NT2/D1 (cell line): Measurements from ENCODE around the gene BRD9.
"Not testable (repeated sequence)": the region's sequence is repeated elsewhere in the genome, so short reads cannot be mapped to it uniquely, and the experiment has no call there.

Experiments
- DNase-seq: peaks from one replicate; pipeline ENCODE4 v3.0.0-alpha.2; 2011; ENCODE audit warnings: low read depth, low spot score
- H3K27me3 ChIP-seq: 2 replicates; pipeline ENCODE4 v1.6.0; 2011; ENCODE audit warnings: mild to moderate bottlenecking; ENCODE audit not compliant: insufficient read length, insufficient read depth
- H3K36me3 ChIP-seq: 2 replicates; pipeline ENCODE4 v1.6.1; 2011; ENCODE audit warnings: mild to moderate bottlenecking, low read length, mixed read lengths; ENCODE audit not compliant: insufficient read depth, insufficient read length
- H3K4me1 ChIP-seq: 2 replicates; pipeline ENCODE4 v1.5.1; 2011; ENCODE audit not compliant: insufficient read depth, insufficient read length
- H3K4me3 ChIP-seq: 2 replicates; pipeline ENCODE4 v1.5.1; 2011; ENCODE audit warnings: low read depth; ENCODE audit not compliant: insufficient read length
- H3K9ac ChIP-seq: 2 replicates; pipeline ENCODE4 v1.6.0; 2011; ENCODE audit warnings: low read depth; ENCODE audit not compliant: insufficient read length
- H3K9me3 ChIP-seq: 2 replicates; pipeline ENCODE4 v1.5.1; 2011; ENCODE audit warnings: mild to moderate bottlenecking, low read length; ENCODE audit not compliant: insufficient read depth
- SUZ12 ChIP-seq: IDR thresholded peaks from 2 replicates; pipeline ENCODE4 v1.6.1; 2011; ENCODE audit not compliant: insufficient read length, insufficient read depth; ENCODE audit errors: extremely low read depth
- YY1 ChIP-seq: IDR thresholded peaks from 2 replicates; pipeline ENCODE4 v1.6.1; 2011; ENCODE audit not compliant: insufficient read length, insufficient read depth
- ZNF274 ChIP-seq: IDR thresholded peaks from 2 replicates; pipeline ENCODE4 v1.6.1; 2011; ENCODE audit warnings: mild to moderate bottlenecking, low read depth, low read length

The BRD9 gene

GRCh38 chr5:933251-933861 lies 40.8 kb upstream of the BRD9 start:
- Histone ChIP-seq H3K36me3 (peaks cover 3% of the 10 kb centered on the region), H3K9ac (no peak overlapping the region), H3K4me1 (no peaks in the 10 kb centered on the region), H3K4me3 (no peak overlapping the region), H3K9me3 (peaks cover 8% of the 10 kb centered on the region; the same call in 1 of the 2 replicates), H3K27me3 (no peaks in the 10 kb centered on the region)
- no peak for DNase-seq
- TF ChIP-seq YY1: no peak
- TF ChIP-seq ZNF274: no peak
- TF ChIP-seq SUZ12: no peak

- Histone ChIP-seq H3K27me3 (no peaks in the 10 kb centered on the region), H3K9me3 (peaks cover 8% of the 10 kb centered on the region; the same call in 1 of the 2 replicates), H3K9ac (no peak overlapping the region), H3K36me3 (peaks cover 5% of the 10 kb centered on the region), H3K4me3 (no peak overlapping the region), H3K4me1 (no peaks in the 10 kb centered on the region)
- no peak for DNase-seq
- TF ChIP-seq YY1: no peak
- TF ChIP-seq ZNF274: no peak
- TF ChIP-seq SUZ12: no peak
These were observed 40.1 kb upstream of the BRD9 start for GRCh38 chr5:932628-933250.

- Histone ChIP-seq H3K27me3 (no peaks in the 10 kb centered on the region), H3K9ac (no peak overlapping the region), H3K36me3 (peaks cover 10% of the 10 kb centered on the region), H3K4me3 (no peak overlapping the region), H3K9me3 (peaks cover 8% of the 10 kb centered on the region; the same call in 1 of the 2 replicates), H3K4me1 (no peaks in the 10 kb centered on the region)
- no peak for TF ChIP-seq YY1
- TF ChIP-seq SUZ12: no peak
- no peak for TF ChIP-seq ZNF274
- no peak for DNase-seq
These were observed 39.6 kb upstream of the BRD9 start for GRCh38 chr5:932151-932627.

- H3K4me1 ChIP-seq: no peaks in the 10 kb centered on the region
- peaks cover 8% of the 10 kb centered on the region; the same call in 1 of the 2 replicates for H3K9me3 ChIP-seq
- H3K4me3 ChIP-seq: no peak overlapping the region
- H3K9ac ChIP-seq: no peak overlapping the region
- H3K36me3 ChIP-seq: peaks cover 11% of the 10 kb centered on the region
- no peaks in the 10 kb centered on the region for H3K27me3 ChIP-seq
- TF ChIP-seq YY1: no peak
- TF ChIP-seq SUZ12: no peak
- no peak for TF ChIP-seq ZNF274
- DNase-seq: no peak
These were observed 39.1 kb upstream of the BRD9 start for GRCh38 chr5:931570-932145.

GRCh38 chr5:930866-931265 lies 38.3 kb upstream of the BRD9 start:
- Histone ChIP-seq H3K36me3 (peaks cover 11% of the 10 kb centered on the region), H3K4me1 (no peaks in the 10 kb centered on the region), H3K9me3 (peaks cover 8% of the 10 kb centered on the region; the same call in 1 of the 2 replicates), H3K4me3 (no peak overlapping the region), H3K27me3 (no peaks in the 10 kb centered on the region), H3K9ac (no peak overlapping the region)
- no peak for DNase-seq
- TF ChIP-seq YY1 (no peak), ZNF274 (no peak), SUZ12 (no peak)

GRCh38 chr5:929596-929995 lies 37.0 kb upstream of the BRD9 start:
- Histone ChIP-seq H3K27me3 (no peaks in the 10 kb centered on the region), H3K36me3 (peaks cover 13% of the 10 kb centered on the region), H3K4me1 (no peaks in the 10 kb centered on the region), H3K9ac (no peak overlapping the region), H3K4me3 (no peak overlapping the region), H3K9me3 (peaks cover 8% of the 10 kb centered on the region; the same call in 1 of the 2 replicates)
- DNase-seq: no peak
- TF ChIP-seq YY1 (no peak), SUZ12 (no peak)

GRCh38 chr5:929182-929581 lies 36.6 kb upstream of the BRD9 start:
- peaks cover 15% of the 10 kb centered on the region for H3K36me3 ChIP-seq
- H3K27me3 ChIP-seq, H3K4me3 ChIP-seq, H3K9ac ChIP-seq, H3K9me3 ChIP-seq, DNase-seq, H3K4me1 ChIP-seq: not testable (repeated sequence)
